Colon (tissue), 2 donors: Measurements from ENCODE around the gene SPG7.
"Not testable (repeated sequence)": the region's sequence is repeated elsewhere in the genome, so short reads cannot be mapped to it uniquely, and the experiment has no call there.

Experiments used
- FAIRE-seq: peaks from 2 replicates; lab custom pipeline; 2012; peaks lifted over from hg19 to GRCh38; lab: Jason Lieb, UNC
- donor health status: control.
- donor health status: control.

SPG7 gene

DNA sequence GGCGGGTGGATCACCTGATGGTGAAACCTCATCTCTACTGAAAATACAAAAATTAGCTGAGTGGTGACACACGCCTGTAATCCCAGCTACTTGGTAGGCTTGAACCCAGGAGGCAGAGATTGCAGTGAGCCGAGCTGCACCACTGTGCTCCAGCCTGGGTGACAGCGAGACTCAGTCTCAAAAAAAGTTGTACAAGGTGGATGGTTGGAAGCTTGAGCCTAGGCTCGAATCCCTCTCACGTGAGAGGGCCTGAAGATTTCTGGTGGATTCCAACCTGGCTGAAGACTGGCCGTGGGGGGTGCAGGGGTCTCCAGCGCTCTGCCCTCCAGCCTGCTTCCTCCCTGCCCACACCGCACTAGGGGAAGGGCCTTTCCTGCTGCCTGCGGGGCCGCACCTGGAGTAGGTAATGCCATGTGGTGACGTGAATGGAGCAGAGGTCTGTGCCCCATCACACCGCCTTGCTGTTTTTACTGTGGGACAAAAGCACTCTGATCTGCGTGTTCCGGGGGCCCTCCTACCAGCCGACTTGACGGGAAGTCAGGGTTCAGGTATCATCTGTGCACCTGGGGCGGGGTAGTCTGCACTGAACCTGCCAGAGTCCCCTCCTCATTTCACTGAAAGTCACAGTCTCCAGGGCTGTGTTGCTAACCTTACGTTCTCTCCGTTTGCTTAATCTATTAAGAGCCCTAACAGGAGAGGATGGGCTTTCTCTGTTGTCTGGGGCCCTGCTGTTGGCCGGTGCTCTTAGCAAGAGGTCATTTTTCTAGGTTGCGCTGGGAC lies 56.5 kb downstream of the SPG7 start:
- no peak for FAIRE-seq

DNA sequence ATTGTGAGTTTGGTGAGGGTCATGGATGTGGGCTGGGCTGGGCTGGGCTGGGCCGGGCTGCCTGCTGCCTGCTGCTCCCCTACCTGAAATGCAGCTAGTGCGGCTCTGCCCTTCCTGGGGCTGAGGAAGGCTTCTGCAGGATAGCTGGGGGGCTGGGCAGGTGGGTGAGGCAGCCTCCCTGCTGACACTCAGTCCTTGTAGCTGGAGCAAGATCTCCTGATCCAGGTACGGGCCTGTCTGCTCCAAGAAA lies 57.0 kb downstream of the SPG7 start:
- FAIRE-seq = no peak

DNA sequence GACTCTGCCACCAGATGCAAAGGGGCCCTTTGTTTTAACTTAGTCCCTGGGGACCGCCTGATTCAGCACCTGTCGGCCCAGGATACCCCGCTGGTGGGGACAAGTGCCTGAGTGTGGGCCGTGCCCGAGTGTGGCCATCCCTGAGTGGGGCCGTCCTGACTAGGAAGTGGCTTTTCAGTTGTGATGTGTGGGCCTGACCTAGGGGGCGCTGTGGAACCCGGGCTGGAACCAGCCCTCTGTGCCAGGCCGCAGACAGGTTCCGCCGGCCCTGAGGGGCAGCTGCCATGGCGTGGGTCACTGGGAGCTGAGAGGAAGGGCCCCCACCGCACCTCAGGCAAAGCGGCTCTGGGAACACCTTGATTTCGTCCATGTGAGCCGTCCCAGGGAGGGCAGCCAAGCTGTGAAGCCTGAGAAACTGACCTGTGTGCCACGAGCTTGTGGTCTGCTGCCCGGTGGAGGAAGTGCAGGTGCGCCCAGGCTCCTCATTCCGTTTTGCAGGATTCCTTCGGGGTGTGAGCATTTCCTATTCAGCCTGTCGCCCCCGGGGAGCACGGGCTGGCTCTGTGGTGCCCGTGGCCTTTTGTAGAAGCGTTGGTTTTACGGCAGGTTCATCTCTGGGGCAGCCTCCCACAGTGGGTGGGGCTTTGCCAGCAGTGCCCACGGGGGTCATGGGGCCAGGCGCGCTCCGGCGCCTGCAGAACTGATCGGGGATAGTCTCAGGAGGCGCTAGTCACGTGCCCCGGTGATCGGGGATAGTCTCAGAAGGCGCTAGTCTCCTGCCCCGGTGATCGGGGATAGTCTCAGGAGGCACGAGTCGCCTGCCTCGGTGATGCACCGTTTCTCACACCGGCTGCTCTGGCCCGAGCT lies 57.5 kb downstream of the SPG7 start:
- FAIRE-seq = no peak

DNA sequence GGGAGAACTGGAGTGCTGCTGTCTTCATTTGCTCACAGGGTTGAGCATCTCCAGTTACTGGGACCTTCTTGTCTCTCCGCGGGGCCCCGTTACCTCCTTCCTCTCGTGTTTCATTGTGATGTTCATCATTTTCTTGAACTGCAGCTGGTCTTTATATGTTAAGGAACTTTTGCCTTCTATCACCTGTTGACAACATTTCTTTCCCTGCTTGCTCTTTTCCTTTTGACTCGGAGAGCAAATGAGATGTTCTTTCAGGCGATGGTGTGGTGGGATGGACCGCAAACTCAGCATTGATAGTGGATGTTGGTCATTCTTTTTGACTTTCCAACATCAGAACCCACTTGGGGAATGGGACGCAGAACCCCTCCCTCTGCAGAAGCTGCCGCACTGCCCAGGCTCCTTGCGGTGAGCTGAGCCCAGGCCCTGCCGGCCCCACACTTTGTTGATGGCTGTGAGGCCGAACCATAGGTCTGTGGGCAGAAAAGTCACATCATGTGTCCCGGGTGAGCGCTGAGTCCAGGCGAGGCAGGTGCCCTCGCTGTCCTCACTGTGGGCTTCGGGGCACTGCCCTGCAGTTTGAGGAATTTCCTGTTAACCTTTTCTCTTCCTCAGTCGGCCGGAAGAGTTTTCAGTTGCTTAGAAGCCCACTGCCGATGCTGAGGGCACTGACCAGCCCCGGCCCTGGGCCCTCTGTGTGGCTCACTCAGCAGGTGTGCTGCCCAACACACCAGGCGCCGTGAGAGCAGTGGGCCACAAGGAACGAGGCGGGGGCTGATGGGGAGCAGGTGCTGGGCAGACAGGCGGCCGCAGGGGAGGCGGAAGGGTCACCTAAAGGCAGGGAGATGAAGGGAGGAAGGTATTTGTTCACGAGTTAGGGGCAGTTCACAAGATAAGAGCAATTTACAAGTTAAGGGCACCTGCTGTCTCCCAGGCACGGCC lies 59.7 kb downstream of the SPG7 start:
- FAIRE-seq = no peak

DNA sequence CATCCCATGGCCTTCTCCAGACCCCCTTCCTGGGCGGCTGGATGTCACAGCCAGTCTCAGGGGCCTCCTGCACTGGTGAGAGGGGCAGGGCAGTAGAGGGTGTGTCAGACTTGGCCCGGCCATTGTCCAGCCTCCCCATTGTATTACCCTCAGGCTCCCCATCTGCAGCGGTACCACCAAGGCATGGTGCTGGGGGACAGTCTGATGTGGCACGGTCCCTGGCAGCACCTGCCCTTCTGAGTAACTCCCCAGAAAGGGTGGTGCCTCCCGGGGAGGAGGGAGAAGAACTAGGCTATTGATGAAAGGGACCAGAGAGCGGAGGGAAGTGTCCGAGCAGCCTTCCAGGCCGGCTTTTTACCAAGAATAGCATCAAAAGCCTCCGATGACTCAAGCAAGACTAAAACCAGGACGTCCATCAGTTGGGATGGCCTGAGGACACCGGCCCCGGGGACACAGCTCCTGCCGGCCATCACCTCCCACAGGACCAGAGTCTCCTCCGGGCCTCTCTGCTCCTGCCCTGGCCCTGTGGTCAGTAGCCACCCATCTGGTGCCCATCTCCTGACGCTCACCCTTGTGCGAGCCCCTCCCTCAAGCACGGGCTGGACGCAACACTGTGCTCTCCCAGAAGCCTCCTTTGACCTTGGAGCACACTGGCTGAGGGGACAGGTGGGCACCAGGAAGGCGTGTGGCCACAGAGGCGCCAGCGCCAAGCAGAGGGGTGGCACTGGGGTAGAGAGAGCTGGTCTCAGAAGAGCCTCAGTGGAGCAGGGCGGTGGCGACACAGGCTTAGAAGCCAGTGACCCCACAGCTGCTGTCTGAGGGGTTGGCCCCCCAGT lies 61.5 kb downstream of the SPG7 start:
- FAIRE-seq = no peak

DNA sequence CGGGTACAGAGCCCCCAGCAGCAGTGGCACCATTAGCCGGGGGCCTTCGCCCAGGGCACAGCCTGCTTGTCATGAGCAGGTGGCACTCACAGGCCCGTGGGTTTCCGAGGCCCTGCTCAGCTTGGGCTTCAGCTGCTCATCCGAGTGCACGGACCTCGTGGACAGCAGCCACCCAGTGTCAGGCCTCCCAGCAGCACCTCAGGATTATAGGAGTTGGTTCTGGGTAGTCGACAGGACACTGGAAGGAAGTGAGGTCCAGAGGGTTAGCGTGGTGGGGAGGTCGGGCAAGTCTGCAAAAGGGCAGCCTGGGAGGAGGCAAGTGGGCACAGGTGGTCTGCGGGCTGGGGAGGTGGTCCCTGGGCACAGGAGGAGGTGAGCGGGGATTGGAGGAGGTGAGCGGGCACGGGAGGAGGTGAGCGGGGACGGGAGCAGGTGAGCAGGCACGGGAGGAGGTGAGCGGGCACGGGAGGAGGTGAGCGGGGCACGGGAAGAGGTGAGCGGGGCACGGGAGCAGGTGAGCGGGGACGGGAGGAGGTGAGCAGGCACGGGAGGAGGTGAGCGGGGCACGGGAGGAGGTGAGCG lies 62.2 kb downstream of the SPG7 start:
- no peak for FAIRE-seq

DNA sequence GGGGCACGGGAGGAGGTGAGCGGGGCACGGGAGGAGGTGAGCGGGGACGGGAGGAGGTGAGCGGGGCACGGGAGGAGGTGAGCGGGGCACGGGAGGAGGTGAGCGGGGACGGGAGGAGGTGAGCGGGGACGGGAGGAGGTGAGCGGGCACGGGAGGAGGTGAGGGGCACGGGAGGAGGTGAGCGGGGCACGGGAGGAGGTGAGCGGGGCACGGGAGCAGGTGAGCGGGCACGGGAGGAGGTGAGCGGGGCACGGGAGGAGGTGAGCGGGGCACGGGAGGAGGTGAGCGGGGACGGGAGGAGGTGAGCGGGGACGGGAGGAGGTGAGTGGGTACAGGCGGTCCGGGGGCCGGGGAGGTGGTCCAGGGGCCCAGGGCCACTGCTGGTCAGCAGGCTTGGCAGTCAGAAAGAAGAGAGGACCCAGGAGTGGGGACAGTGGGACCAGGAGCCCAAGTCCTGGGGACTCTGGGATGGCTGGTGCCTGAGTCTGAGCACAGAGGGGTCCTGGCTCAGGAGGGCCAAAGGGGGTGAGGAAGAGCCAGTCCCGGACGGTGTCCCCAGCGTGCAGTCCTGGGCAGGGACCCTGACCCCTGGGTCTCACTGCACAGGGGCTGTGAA lies 62.9 kb downstream of the SPG7 start:
- FAIRE-seq = not testable (repeated sequence)

DNA sequence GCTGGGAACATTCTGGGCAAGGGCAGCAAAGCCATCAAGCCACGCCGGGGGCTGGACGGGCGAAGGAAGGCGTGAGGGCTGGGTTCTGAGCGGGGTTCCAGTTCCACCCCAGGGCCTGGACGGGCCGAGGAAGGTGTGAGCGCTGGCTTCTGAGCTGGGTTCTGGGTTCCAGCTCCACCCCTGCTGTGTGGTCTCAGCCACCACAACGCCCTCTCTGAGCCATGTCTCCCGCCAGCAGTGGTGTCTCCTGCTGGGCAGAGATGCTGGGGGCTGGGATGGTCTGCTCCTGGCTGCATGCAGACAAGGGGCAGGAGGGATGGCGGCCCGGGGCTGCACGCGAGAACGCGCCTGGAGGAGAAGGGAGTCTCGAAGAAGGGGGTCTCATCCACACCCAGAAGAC lies 63.4 kb downstream of the SPG7 start:
- no peak for FAIRE-seq

DNA sequence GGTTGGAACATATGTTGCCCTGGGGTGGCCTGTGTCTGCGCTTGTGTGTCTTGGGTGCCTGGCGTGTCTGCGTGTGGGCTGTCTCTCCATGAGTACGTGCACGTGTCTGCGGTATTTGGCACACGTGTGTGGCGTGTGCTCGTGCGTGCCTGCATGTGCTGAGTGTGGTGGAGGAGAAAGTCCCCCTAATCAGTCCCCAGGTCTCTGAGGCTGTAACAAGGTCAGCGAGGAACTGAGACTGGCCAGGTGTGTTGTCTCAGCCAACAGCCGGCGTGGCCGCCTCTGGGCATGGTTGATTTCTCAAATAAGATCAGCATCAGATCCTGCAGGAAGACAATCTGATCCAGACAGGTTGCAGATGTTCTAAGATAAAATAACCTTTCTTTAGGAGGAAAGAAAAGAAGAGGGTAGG lies 63.9 kb downstream of the SPG7 start:
- FAIRE-seq = no peak

DNA sequence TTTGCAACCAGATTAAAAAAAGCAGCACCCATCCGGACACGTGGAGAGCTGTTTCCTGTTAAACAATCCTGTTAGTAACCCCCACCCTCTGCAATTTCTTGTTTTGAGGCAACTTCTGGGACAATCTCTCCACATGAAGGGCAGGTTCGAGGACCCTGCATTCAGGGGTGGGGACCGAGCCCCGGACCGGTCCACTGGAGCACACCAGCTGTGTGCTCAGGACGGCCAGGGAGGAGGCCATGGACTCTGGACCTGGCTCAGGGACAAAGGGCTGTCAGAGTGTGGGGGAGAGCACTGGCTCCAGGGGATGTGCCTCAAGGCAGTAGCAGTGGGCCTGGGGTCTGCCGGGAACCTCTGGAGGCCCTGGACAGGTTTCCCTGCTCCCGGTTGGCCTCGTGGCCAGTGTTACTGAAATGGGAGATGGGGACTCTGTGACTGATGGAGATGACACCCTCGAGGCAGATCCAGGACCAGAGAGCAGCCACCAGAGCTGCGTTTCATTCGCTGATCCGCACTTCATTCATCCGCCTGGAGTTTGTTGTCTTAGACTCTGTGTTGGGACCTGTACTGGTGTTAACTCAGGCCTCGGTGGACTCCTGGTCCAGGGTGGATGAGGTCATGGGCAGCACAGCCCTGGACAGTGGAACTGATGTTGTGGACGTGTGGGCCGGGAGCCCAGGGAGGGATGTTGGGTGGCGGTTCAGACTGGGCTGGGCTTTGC lies 64.4 kb downstream of the SPG7 start:
- FAIRE-seq = no peak

DNA sequence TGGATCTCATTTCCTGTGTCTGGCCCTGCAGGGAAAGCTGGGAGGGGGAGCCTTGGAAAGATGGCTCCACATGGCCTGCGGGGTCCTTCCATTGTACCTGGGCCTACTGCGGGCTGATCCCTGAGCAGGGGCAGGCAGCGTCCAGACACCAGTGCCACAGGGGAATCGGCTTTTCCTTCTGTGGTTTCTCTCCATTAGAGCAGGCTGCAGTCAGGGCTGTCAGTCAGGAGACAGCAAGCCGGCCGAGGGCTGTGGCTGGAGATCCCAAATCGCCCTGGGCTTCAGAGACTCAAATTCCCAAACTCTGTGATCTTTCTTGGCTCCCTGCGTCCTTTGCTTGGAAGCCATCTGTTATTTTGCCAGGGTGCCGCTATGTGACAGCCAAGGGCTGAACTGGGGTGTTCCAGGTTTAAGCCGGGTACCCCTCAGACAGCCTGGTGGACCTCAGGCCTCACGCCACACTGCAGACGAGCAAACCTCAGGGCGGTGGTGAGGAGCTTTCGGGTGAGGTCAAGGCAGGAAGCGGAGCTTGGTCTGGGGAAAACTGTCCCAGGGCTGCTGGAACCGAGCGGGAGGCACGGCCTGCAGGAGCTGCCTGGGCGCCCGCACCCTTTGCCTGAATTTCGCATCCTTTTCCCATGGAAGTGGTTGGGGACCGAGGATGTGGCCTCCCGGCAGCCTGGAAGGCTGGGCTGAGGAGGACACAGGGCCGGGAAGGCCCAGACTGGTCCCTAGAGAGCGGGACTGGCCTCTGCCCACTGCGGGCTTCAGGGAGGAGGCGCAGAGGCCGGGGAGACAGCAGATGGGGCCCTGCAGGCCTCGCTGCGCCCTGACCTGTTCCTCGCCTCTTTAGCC lies 65.8 kb downstream of the SPG7 start:
- FAIRE-seq = no peak

DNA sequence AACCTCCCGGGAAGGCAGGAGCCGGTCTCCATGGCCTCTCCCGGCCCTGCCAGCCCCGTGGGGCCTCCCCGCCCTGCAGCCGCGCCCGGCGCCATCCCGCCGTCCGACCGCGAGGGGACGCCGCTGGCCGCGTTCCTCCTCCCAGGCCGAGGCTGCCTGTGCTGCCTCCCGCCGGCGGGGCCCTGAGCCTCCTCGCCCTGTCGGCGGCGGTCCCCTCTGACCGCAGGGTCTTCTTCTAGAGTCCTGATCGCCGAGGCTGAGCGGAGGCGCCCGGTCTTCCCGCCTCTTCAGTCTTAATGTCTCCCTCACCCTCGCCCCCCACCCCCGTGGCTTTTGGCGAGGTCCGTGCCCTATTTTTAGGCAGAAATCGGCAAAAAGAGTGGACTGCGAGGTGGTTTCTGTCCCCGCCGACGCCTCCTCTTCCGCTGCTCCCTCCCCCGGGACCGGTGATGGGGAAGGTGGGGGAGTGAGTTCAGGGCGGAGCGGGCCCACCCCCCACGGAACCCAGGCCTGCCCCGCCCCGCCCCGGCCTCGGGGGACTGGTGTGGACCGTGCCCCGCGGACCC lies 66.6 kb downstream of the SPG7 start:
- no peak for FAIRE-seq

DNA sequence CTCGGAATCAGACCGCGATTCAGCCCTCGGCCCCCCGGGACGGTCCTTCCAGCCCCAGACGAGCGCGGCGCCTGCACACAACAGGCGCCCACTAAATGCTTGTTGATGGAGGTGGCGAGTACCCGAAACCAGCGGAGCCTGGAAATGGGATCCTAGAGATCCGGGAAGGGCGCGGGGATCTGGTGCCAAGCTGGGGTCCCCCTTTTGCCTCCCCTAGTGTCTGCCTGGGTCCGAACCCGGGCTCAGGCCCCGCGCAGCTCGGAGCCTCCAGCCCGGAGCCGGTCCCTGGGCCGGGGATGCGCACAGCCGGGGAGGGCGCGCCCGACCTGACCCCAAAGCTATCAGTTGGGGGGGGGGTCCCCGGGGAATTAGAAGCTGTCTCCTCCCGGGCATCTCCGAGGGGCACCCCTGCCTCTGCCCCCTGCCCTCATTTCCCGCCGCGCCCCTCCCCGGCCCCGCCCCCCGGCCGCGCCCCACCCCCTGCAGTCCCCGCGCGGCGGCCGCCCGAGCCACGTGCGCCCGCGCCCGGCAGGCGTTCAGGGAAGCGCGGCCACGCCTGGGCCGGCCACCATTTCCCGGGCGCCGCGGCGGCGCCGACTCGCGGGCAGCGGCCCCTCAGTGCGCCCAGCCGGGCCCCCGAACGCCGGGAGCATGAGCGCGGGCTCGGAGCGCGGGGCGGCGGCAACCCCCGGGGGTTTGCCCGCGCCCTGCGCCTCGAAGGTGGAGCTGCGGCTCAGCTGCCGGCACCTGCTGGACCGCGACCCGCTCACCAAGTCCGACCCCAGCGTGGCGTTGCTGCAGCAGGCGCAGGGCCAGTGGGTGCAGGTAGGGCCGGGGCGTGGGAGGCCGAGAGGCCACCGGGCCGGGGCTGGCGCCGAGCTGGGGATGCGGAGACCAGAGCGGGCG lies 67.3 kb downstream of the SPG7 start, which contains the start of gene CPNE7:
Gene CPNE7, plus strand, starts transcription at position 512 of the 906 bp plus-strand sequence. Its CDS starts 140 bp downstream, at position 652.
- no peak for FAIRE-seq

DNA sequence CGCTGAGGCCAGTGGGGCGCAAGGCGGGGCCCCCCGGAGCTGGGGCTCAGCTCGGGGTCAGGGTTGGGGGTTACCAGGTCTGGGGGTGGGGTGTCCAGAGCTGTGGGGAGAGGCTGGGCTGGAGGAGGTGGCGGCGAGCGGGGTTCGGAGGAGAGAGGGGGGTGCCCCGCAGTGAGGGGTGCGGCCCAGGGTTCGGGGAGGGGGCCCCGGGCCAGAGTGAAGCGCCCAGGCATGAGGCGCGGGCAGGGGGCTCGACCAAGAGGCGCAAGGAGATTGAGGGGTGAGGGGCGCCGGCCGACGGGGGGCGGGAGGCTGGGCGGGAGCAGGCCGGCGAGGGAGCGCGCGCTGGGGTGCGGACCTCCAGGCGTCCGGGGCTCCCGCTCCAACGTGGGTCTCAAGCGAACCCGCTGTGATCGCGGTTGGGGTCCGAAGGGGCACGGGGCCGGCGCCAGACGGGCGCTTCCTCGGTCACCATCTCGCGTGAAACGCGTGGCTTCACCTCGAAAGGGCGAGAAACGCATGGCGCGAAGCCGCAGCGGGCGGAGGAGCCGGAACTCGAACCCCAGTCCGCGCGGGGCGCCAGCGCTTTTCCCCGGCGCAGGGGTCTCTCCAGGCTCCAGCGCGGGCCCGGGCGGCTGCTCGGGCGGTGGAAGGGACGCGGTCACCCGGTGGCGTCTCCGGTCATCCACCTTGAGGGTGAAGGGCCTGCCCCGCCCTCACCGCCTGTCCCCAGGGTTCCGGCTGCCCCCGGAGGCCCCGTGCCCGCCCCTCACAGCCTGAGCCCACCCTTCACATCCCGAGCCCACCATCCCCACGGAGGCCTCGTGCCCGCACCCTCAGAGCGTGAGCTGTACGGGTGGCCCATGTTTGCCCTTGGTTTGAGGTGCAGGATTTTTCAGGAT lies 68.2 kb downstream of the SPG7 start:
- FAIRE-seq = no peak

DNA sequence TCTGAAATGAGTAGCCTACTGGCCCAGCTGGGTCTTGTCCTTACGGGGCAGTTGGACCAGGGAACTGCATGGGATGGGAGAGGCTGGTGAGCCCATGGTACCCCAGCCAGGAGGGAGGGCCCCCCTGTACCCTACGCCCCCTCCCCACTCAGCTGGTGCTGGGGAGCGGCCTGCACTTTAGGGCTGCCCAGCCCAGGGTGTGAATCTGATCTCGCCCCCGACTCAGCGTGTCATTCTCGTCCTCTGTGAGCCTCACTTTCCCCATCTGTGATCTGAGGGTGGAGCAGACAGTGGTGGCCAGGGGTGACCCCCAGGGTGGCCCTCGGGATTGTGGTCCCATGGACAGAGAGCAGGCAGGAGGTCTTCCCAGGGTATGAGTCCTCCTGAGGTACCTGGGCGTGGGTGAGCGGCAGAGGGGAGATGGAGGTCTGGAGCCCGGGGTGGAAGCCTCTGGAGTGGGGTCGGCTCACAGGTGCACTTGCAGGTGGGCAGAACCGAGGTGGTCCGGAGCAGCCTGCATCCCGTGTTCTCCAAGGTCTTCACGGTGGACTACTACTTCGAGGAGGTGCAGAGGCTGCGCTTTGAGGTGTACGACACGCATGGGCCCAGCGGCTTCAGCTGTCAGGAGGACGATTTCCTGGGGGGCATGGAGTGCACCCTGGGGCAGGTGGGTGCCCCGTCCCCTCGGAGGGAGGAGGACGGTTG lies 69.0 kb downstream of the SPG7 start:
- FAIRE-seq = no peak

DNA sequence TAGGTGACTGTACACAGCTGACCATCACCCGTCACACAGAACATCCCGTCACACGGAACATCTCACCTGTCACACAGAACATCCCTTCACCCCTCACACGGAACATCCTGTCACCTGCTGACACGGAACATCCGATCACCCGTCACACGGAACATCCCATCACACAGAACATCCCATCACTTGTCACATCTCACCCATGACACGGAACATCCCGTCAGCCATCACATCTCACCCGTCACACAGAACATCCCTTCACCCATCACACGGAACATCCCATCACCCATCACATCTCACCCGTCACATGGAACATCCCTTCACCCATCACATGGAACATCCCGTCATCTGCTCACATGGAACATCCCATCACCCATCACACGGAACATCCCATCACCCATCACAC lies 71.1 kb downstream of the SPG7 start:
- FAIRE-seq = no peak
